Choroid plexus epithelial cell (primary cell): Measurements from ENCODE around the gene CD24.

ENCODE experiments used
- DNase-seq: peaks from one replicate; pipeline ENCODE4 v3.0.0-alpha.2; 2010; ENCODE audit warnings: low read depth
- H3K4me3 ChIP-seq: 2 replicates; pipeline ENCODE4 v1.5.1; 2011; ENCODE audit warnings: low read depth, mild to moderate bottlenecking, control low read depth, low read length, moderate library complexity
- CTCF ChIP-seq: conservative IDR thresholded peaks from 2 replicates; pipeline ENCODE4 v1.5.1; 2011; ENCODE audit warnings: low read depth, mild to moderate bottlenecking, control low read depth, inconsistent platforms, low read length, moderate library complexity

The CD24 gene

GRCh38 chr6:106966671-106967640 lies 7.6 kb downstream of the CD24 start:
- no peak for DNase-seq
- no peak overlapping the region for H3K4me3 ChIP-seq
- no peak for TF ChIP-seq CTCF

- no peak overlapping the region for H3K4me3 ChIP-seq
- DNase-seq, result no peak
- TF ChIP-seq CTCF, result no peak
These were observed 8.3 kb downstream of the CD24 start for GRCh38 chr6:106966229-106966628.

GRCh38 chr6:106964954-106965353 lies 9.6 kb downstream of the CD24 start:
- no peak overlapping the region for H3K4me3 ChIP-seq
- DNase-seq, result no peak
- no peak for TF ChIP-seq CTCF

- H3K4me3 ChIP-seq, result no peak overlapping the region
- no peak for DNase-seq
- TF ChIP-seq CTCF, result no peak
These were observed 10.4 kb downstream of the CD24 start for GRCh38 chr6:106964099-106964498.

GRCh38 chr6:106963544-106963943 lies 11.0 kb downstream of the CD24 start:
- no peak for TF ChIP-seq CTCF
- DNase-seq, result no peak
- H3K4me3 ChIP-seq, result no peak overlapping the region

GRCh38 chr6:106961801-106962200 lies 12.7 kb downstream of the CD24 start:
- no peak for TF ChIP-seq CTCF
- H3K4me3 ChIP-seq, result no peak overlapping the region
- DNase-seq, result no peak

GRCh38 chr6:106961136-106961535 lies 13.4 kb downstream of the CD24 start:
- no peak overlapping the region for H3K4me3 ChIP-seq
- DNase-seq, result no peak
- no peak for TF ChIP-seq CTCF
